Measurements from ENCODE around the gene NELFB.

Gene NELFB

GRCh38 chr9:137222190-137223077 is 32.7 kb upstream of the NELFB start, which contains the start of gene RNF208:
Gene RNF208, minus strand, starts transcription at chr9:137222240. Its CDS starts 1,028 bp downstream, at chr9:137221212.
- Histone ChIP-seq H3K4me3 (ENCODE audit: low read depth, low read length, poor library complexity, severe bottlenecking) (peak within 1 kb of the TSS; percentile 81), H3K36me3 (ENCODE audit: insufficient read depth, low read length) (peaks cover 6% of the 10 kb centered on the region; the same call in 1 of the 2 replicates), H3F3A (ENCODE audit: insufficient read depth, low read length) (no peaks in the 10 kb centered on the region), H3K4me2 (ENCODE audit: low read length) (peak within 1 kb of the TSS; percentile 73), H3K27me3 (ENCODE audit: insufficient read depth, low read length) (no peaks in the 10 kb centered on the region), H3K9me3 (ENCODE audit: low read length) (no peaks in the 10 kb centered on the region), H2AFZ (ENCODE audit: low read length) (no peak within 1 kb of the TSS), H3K9me2 (ENCODE audit: low read depth, low read length) (no peaks in the 10 kb centered on the region), H3K4me1 (ENCODE audit: insufficient read depth, low read length, severe bottlenecking) (peaks cover 18% of the 10 kb centered on the region), H3K79me2 (ENCODE audit: insufficient read depth, low read length) (no peaks in the 10 kb centered on the region), H3K27ac (ENCODE audit: low read depth, low read length, poor library complexity, severe bottlenecking) (no peak within 1 kb of the TSS), H4K20me1 (ENCODE audit: insufficient read depth, low read length) (no peaks in the 10 kb centered on the region), H3K9ac (ENCODE audit: low read length) (peak within 1 kb of the TSS; percentile 54; the same call in 1 of the 2 replicates)
- TF ChIP-seq EZH2 (IDR thresholded peaks at IDR 0.05; ENCODE audit: borderline replicate concordance, low read length) (no peak), CTCF (IDR thresholded peaks at IDR 0.05; ENCODE audit: low read length) (no peak)

DNA sequence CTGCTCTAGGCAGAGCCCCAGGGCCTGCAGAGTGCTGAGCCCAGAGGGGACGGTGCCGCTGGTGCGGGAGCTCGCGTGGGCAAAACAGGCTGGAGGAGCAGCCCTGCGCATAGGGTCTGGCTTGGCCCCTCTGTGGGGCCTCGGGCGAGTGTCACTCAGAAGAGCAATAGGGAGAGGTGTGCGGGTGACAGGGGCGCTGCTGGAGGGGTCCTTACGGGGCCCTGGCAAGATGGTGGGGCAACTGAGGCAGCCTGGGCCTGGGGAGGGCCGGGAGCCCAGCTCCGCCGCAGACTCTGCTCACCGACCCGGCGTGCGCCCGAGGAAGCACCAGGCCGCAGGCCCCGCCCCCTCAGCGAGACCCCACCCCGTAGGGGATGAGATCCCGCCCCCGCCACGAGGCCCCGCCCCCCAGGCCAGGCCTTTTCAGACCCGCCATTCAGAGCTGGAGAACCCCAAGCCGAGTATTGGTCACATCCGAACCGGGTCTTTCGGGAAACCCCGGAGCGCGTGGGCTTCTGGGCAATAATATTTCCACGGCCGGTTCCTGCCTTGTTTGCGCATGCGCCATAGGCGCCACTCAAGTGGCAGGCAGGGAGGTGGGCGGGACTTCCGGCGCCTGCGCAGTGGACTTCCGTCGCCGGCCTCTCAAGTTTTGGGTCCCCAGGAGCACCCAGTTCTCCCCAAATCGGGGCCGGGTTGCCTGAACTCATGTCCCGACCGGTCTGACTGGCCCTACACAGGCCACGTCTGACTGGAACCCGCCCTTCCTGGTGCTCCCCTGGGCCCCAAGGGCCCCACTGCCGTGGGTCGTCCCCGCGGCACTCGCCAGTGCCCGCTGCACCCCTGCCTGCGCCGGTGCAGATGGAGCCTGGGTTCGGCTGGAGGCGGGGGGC is 31.8 kb upstream of the NELFB start:
- TF ChIP-seq CTCF (IDR thresholded peaks at IDR 0.05; ENCODE audit: low read length), result no peak
- TF ChIP-seq EZH2 (IDR thresholded peaks at IDR 0.05; ENCODE audit: borderline replicate concordance, low read length), result no peak
- no peaks in the 10 kb centered on the region for H3K9me3 ChIP-seq (ENCODE audit: low read length)
- no peaks in the 10 kb centered on the region for H4K20me1 ChIP-seq (ENCODE audit: insufficient read depth, low read length)
- no peaks in the 10 kb centered on the region for H3F3A ChIP-seq (ENCODE audit: insufficient read depth, low read length)
- peak overlapping the region; percentile 91 for H3K9ac ChIP-seq (ENCODE audit: low read length)
- H3K9me2 ChIP-seq (ENCODE audit: low read depth, low read length), result no peaks in the 10 kb centered on the region
- peak overlapping the region; percentile 84 for H3K4me2 ChIP-seq (ENCODE audit: low read length)
- H2AFZ ChIP-seq (ENCODE audit: low read length), result no peak overlapping the region
- peaks cover 2% of the 10 kb centered on the region; the same call in 1 of the 2 replicates for H3K27me3 ChIP-seq (ENCODE audit: insufficient read depth, low read length)
- no peak overlapping the region for H3K27ac ChIP-seq (ENCODE audit: low read depth, low read length, poor library complexity, severe bottlenecking)
- peaks cover 6% of the 10 kb centered on the region; the same call in 1 of the 2 replicates for H3K36me3 ChIP-seq (ENCODE audit: insufficient read depth, low read length)
- H3K4me3 ChIP-seq (ENCODE audit: low read depth, low read length, poor library complexity, severe bottlenecking), result peak overlapping the region; percentile 81
- no peaks in the 10 kb centered on the region for H3K79me2 ChIP-seq (ENCODE audit: insufficient read depth, low read length)
- peaks cover 17% of the 10 kb centered on the region for H3K4me1 ChIP-seq (ENCODE audit: insufficient read depth, low read length, severe bottlenecking)

DNA sequence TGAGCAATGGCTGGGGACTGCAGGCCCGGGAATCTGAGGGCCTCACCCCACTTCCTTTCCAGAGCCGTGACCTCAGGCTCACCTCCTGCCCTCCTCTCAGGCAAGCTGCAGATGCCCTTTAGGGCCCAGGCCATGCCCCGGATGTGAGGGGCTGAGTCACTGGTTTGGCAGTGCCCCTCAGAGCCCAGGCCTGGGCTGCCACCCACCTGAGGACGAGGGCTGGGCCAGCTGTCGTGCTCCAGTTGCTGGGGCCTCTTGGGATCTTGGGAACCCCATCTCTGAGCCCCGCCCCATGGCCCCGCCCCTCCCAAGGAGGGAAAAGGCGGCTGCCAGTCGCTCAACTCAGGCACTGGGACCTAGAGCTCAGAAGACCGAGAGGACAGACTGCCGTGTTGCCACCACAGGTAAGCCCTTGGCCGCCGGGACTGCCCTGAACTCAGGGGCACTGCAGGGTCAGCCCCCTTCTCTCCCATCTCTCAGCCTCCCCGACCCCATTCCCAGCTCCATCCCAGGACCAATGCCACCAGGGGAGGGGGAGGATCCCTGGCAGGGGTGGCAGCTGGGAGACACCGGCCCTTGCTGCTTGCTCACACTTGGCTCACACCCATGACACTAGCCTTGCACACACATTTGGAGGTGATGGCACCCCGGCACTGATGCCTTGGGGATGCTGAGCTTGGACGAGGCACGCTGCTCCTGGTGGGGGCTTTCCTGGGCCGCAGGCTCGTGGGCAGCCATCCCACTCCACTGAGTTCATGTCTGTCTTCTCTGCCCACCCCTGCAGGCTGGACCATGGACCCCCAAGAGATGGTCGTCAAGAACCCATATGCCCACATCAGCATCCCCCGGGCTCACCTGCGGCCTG is 30.1 kb upstream of the NELFB start, which contains the start of gene CYSRT1:
TSS of gene CYSRT1 (plus strand) at position 345 of the 865 bp plus-strand sequence. CDS start at position 793, 448 bp downstream.
- H4K20me1 ChIP-seq (ENCODE audit: insufficient read depth, low read length), result no peaks in the 10 kb centered on the region
- peak within 1 kb of the TSS; percentile 84 for H3K4me2 ChIP-seq (ENCODE audit: low read length)
- H3K9me2 ChIP-seq (ENCODE audit: low read depth, low read length), result no peaks in the 10 kb centered on the region
- H3F3A ChIP-seq (ENCODE audit: insufficient read depth, low read length), result no peaks in the 10 kb centered on the region
- H3K4me3 ChIP-seq (ENCODE audit: low read depth, low read length, poor library complexity, severe bottlenecking), result peak within 1 kb of the TSS; percentile 81
- H2AFZ ChIP-seq (ENCODE audit: low read length), result no peak within 1 kb of the TSS
- no peaks in the 10 kb centered on the region for H3K9me3 ChIP-seq (ENCODE audit: low read length)
- H3K36me3 ChIP-seq (ENCODE audit: insufficient read depth, low read length), result no peaks in the 10 kb centered on the region
- TF ChIP-seq EZH2 (IDR thresholded peaks at IDR 0.05; ENCODE audit: borderline replicate concordance, low read length) (no peak), CTCF (IDR thresholded peaks at IDR 0.05; ENCODE audit: low read length) (no peak)
- peaks cover 3% of the 10 kb centered on the region; the same call in 1 of the 2 replicates for H3K27me3 ChIP-seq (ENCODE audit: insufficient read depth, low read length)
- H3K4me1 ChIP-seq (ENCODE audit: insufficient read depth, low read length, severe bottlenecking), result peaks cover 17% of the 10 kb centered on the region
- no peaks in the 10 kb centered on the region for H3K79me2 ChIP-seq (ENCODE audit: insufficient read depth, low read length)
- H3K27ac ChIP-seq (ENCODE audit: low read depth, low read length, poor library complexity, severe bottlenecking), result no peak within 1 kb of the TSS
- H3K9ac ChIP-seq (ENCODE audit: low read length), result peak within 1 kb of the TSS; percentile 91

Data from OCI-LY1 (cell line).